HCT116 (cell line): ENCODE measurements around the gene PRLR. TPM values are rescaled to one million over a fixed set of nuclear protein-coding genes. Genes with fewer than 3 reads are reported as not detected.

Experiments used
- ATAC-seq: fragments of 200-7000 bp; cut with Tn5 transposase; 2 replicates; pipeline ENCODE4 v1.9.1; 2020; ENCODE audit warnings: mild to moderate bottlenecking, moderate library complexity
- BruUV-seq: library from RNA; stranded (reverse); fragments of 400-500 nt; replicated peaks from 2 replicates; lab custom pipeline; 2021; lab: Mats Ljungman, UMichigan
- CTCF ChIA-PET: fragments of 300-600 bp; sonication (Branson Sonifier 250); formaldehyde crosslinking; loops from one replicate; lab custom pipeline; 2021; ENCODE audit warnings: antibody characterized with exemption; lab: Charles Lee
- POLR2A ChIA-PET: fragments of 300-600, 350-600 bp; sonication (Branson Sonifier 250); formaldehyde crosslinking; loops from one replicate; lab custom pipeline; 2021; ENCODE audit warnings: antibody characterized with exemption; lab: Charles Lee
- RAD21 ChIA-PET, 2 experiments: fragments of 300-600 bp; sonication (Branson Sonifier 250); formaldehyde crosslinking; loops; one replicate each; lab custom pipeline; 2023; ENCODE audit warnings: low total read pairs in 2 of 2; ENCODE audit not compliant: uncharacterized antibody in 2 of 2, unreplicated experiment in 2 of 2, low non-redundant PET in 1 of 2; lab: Charles Lee
- DNase-seq: peaks from one replicate; pipeline ENCODE4 v3.0.0-alpha.2; 2010; ENCODE audit warnings: low read depth, low spot score
- H2AFZ ChIP-seq: fragments of 200-600 bp; shearing (Covaris generic), sonication (generic); 2 replicates; pipeline ENCODE4 v1.6.1; 2017; ENCODE audit warnings: low read depth, mixed run types, mixed read lengths, antibody characterized with exemption, low read length; ENCODE audit not compliant: poor library complexity, severe bottlenecking
- H3K27ac ChIP-seq: 2 replicates; pipeline ENCODE4 v1.5.1; 2012; ENCODE audit warnings: low read depth, low read length
- H3K27me3 ChIP-seq: fragments of 200-600 bp; sonication (generic); 2 replicates; pipeline ENCODE4 v1.6.1; 2016; ENCODE audit warnings: mixed run types, low read length, mixed read lengths; ENCODE audit not compliant: insufficient read depth
- H3K36me3 ChIP-seq, 2 experiments: fragments of 200-500 bp in 1 of 2; fragments of 200-600 bp in 1 of 2; sonication (Bioruptor generic) in 1 of 2; sonication (generic) in 1 of 2; 2 replicates each; pipeline versions ENCODE4 v1.5.1 to v1.6.1; 2014 to 2016; ENCODE audit warnings: low read length in 2 of 2, inconsistent platforms in 1 of 2, mixed read lengths in 1 of 2, mixed run types in 1 of 2; ENCODE audit not compliant: insufficient read depth in 2 of 2, control insufficient read depth in 1 of 2
- H3K4me1 ChIP-seq, 2 experiments: fragments of 200-600 bp in 1 of 2; sonication (generic) in 1 of 2; 2 replicates each; pipeline versions ENCODE4 v1.5.1 to v1.6.1; 2012 to 2017; ENCODE audit warnings: low read length in 2 of 2, inconsistent platforms in 1 of 2, mild to moderate bottlenecking in 1 of 2, mixed read lengths in 1 of 2, mixed run types in 1 of 2, moderate library complexity in 1 of 2; ENCODE audit not compliant: insufficient read depth in 2 of 2, control insufficient read depth in 1 of 2
- H3K4me2 ChIP-seq: fragments of 200-600 bp; sonication (generic); 2 replicates; pipeline ENCODE4 v1.6.1; 2017; ENCODE audit warnings: mixed run types, low read length, mixed read lengths
- H3K4me3 ChIP-seq, 2 experiments: fragments of 200-600 bp in 1 of 2; sonication (generic) in 1 of 2; replicated peaks in 1 of 2; 2 replicates each; pipeline ENCODE4 v1.5.1; 2011 to 2016; ENCODE audit warnings: low read length in 2 of 2, control low read depth in 1 of 2, low read depth in 1 of 2, mild to moderate bottlenecking in 1 of 2, mixed read lengths in 1 of 2, mixed run types in 1 of 2
- H3K79me2 ChIP-seq: fragments of 200-600 bp; sonication (generic); 2 replicates; pipeline ENCODE4 v1.6.1; 2017; ENCODE audit warnings: mild to moderate bottlenecking, mixed run types, low read length, moderate library complexity, mixed read lengths; ENCODE audit not compliant: insufficient read depth
- H3K9ac ChIP-seq: fragments of 200-600 bp; sonication (generic); 2 replicates; pipeline ENCODE4 v1.6.1; 2016; ENCODE audit warnings: low read length, mixed read lengths
- H3K9me2 ChIP-seq: fragments of 200-600 bp; sonication (generic), shearing (Covaris generic); 2 replicates; pipeline ENCODE4 v1.6.1; 2017; ENCODE audit warnings: mixed run types, mild to moderate bottlenecking, moderate library complexity; ENCODE audit not compliant: insufficient read depth
- H3K9me3 ChIP-seq, 2 experiments: fragments of 200-500 bp in 1 of 2; fragments of 200-600 bp in 1 of 2; sonication (Bioruptor generic) in 1 of 2; sonication (generic) in 1 of 2; 2 replicates each; pipeline ENCODE4 v1.6.1; 2014 to 2017; ENCODE audit warnings: low read length in 2 of 2, mixed read lengths in 2 of 2, inconsistent platforms in 1 of 2, low read depth in 1 of 2, mild to moderate bottlenecking in 1 of 2, mixed run types in 1 of 2, moderate library complexity in 1 of 2; ENCODE audit not compliant: control insufficient read depth in 1 of 2, insufficient read depth in 1 of 2
- H4K20me1 ChIP-seq: fragments of 200-600 bp; sonication (generic), shearing (Covaris generic); 2 replicates; pipeline ENCODE4 v1.6.1; 2017; ENCODE audit warnings: mixed run types, mild to moderate bottlenecking, moderate library complexity; ENCODE audit not compliant: insufficient read depth
- CEBPB ChIP-seq: IDR thresholded peaks from 2 replicates; pipeline ENCODE4 v1.6.1; 2012; ENCODE audit warnings: low read depth
- EGR1 ChIP-seq: IDR thresholded peaks from 2 replicates; pipeline ENCODE4 v1.6.1; 2012; ENCODE audit warnings: low read depth
- ELF1 ChIP-seq: IDR thresholded peaks from 2 replicates; pipeline ENCODE4 v1.6.1; 2012; ENCODE audit warnings: low read depth, borderline replicate concordance
- EZH2 ChIP-seq: fragments of 200-600 bp; sonication (generic); IDR thresholded peaks from 2 replicates; pipeline ENCODE4 v1.6.1; 2017; ENCODE audit warnings: antibody characterized with exemption, mixed run types
- EZH2phosphoT487 ChIP-seq: fragments of 200-600 bp; IDR thresholded peaks from 2 replicates; pipeline ENCODE4 v1.6.1; 2018; ENCODE audit warnings: antibody characterized with exemption, borderline replicate concordance
- FOSL1 ChIP-seq: IDR thresholded peaks from 2 replicates; pipeline ENCODE4 v1.6.1; 2012; ENCODE audit warnings: low read depth
- POLR2A ChIP-seq: IDR thresholded peaks from 2 replicates; pipeline ENCODE4 v1.7.0; 2011; ENCODE audit warnings: borderline replicate concordance; ENCODE audit not compliant: insufficient read depth, insufficient read length; ENCODE audit errors: extremely low read depth
- POLR2AphosphoS5 ChIP-seq: IDR thresholded peaks from 2 replicates; pipeline ENCODE4 v1.6.1; 2011; ENCODE audit warnings: mild to moderate bottlenecking, low read depth, low read length, moderate library complexity
- REST ChIP-seq: IDR thresholded peaks from 2 replicates; pipeline ENCODE4 v1.6.1; 2012; ENCODE audit warnings: low read depth
- SIN3A ChIP-seq: IDR thresholded peaks from 2 replicates; pipeline ENCODE4 v1.6.1; 2012; ENCODE audit warnings: low read depth
- SP1 ChIP-seq: IDR thresholded peaks from 2 replicates; pipeline ENCODE4 v1.6.1; 2012; ENCODE audit warnings: low read depth
- SRF ChIP-seq: IDR thresholded peaks from 2 replicates; pipeline ENCODE4 v1.6.1; 2012; ENCODE audit warnings: low read depth
- TCF7L2 ChIP-seq: IDR thresholded peaks from 2 replicates; pipeline ENCODE4 v1.7.0; 2011; ENCODE audit warnings: borderline replicate concordance, inconsistent platforms; ENCODE audit not compliant: insufficient read depth, insufficient read length; ENCODE audit errors: extremely low read depth
- YY1 ChIP-seq: IDR thresholded peaks from 2 replicates; pipeline ENCODE4 v1.6.1; 2011; ENCODE audit warnings: low read length, low read depth, moderate library complexity, mild to moderate bottlenecking; ENCODE audit not compliant: insufficient replicate concordance; ENCODE audit errors: extremely low read depth
- ZFX ChIP-seq: fragments of 450-650 bp; IDR thresholded peaks from 2 replicates; pipeline ENCODE4 v1.6.1; 2017
- intact Hi-C: fragments of 100-400 bp; cut with micrococcal nuclease; formaldehyde crosslinking; loops from 2 replicates; pipeline ENCODE4 v1.10.0; 2022
- total RNA-seq: library from RNA; stranded (reverse); gene quantifications from one replicate; pipeline ENCODE4 v1.2.1, GENCODE V29; 2021; ENCODE audit not compliant: unreplicated experiment
- TF ChIP-seq, protein P1 (sequence below), 3 experiments: fragments of 200-600 bp in 1 of 3; sonication (generic) in 1 of 3; IDR thresholded peaks in 2 of 3; conservative IDR thresholded peaks in 1 of 3; 2 replicates each; pipeline ENCODE4 v1.5.1; 2012 to 2017; ENCODE audit warnings: low read depth in 2 of 3, low read length in 2 of 3, antibody characterized with exemption in 1 of 3, borderline replicate concordance in 1 of 3, control low read depth in 1 of 3, mild to moderate bottlenecking in 1 of 3, mixed read lengths in 1 of 3, mixed run types in 1 of 3, moderate library complexity in 1 of 3; ENCODE audit not compliant: insufficient read depth in 1 of 3

PRLR gene
- total RNA-seq, 1 experiment from 2014 or later: 0.10 TPM

GRCh38 chr5:35177783-35178182 lies 52.5 kb downstream of the PRLR start (continued):
- TF ChIP-seq POLR2AphosphoS5 (no peak), SP1 (no peak)

DNA sequence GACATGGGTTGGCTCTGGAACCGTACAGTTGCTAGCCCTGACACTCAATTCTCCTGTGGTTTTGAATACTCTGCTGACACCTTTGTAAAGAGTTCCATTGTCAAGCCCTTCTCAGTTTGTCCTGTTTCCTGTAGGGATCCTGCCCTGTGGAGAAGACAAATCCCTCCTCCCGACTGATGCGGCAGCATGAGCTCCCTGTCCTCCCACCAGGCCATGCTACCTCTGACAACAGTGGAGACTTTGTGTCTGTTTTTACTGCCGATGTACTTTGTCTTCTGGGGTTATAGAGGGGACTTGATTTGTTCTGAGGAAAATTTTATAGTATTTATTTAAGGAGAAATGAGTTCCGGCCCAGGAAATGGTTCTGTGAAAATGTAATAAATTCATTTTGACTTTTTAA lies 57.8 kb downstream of the PRLR start:
- Histone ChIP-seq H3K4me1 (no peaks in the 10 kb centered on the region), H3K9me3 (no peaks in the 10 kb centered on the region), H3K27ac (no peak overlapping the region), H2AFZ (no peak overlapping the region)
- ChIA-PET POLR2A (no interaction called here), CTCF (no interaction called here), RAD21 (no interaction called here)
- no peak for DNase-seq
- intact Hi-C loops: no loop called here
- ATAC-seq: no peak
- TF ChIP-seq ZFX: no peak
- TF ChIP-seq, all 23 proteins: peak for 0
- Histone ChIP-seq H3K9ac (no peak overlapping the region), H3K9me2 (no peaks in the 10 kb centered on the region), H3K4me2 (no peak overlapping the region), H3K4me3 (no peak overlapping the region), H3K27me3 (no peaks in the 10 kb centered on the region), H3K36me3 (no peaks in the 10 kb centered on the region), H4K20me1 (no peaks in the 10 kb centered on the region), H3K79me2 (no peaks in the 10 kb centered on the region)
- no TSS peak for BruUV-seq

DNA sequence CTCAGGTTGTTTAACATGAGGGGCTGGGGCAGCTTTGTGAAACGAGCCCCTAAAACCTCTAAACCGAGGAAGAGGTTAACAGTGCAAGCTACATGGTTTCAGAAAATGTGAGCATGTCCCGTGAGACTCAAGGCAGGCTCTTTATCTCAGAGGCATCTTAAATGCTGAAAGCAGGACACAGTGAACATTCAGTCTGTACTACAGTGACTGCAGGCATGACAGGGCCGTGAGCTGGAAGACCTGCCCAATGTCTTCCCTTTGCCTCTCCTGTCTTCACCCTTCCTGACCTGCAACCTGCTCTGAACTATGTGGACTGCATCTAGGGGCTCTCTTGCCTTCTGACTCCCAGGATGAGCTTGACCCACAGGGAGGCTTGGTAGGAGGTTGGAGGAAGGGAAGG lies 58.3 kb downstream of the PRLR start:
- no peak overlapping the region for H2AFZ ChIP-seq
- H3K27ac ChIP-seq: no peak overlapping the region
- H3K4me3 ChIP-seq: no peak overlapping the region
- H3K79me2 ChIP-seq: no peaks in the 10 kb centered on the region
- ChIA-PET POLR2A (no interaction called here), RAD21 (no interaction called here), CTCF (no interaction called here)
- ATAC-seq (no peak), DNase-seq (no peak)
- intact Hi-C loops: no loop called here
- no peak overlapping the region for H3K9ac ChIP-seq
- H3K9me3 ChIP-seq: no peaks in the 10 kb centered on the region
- no peaks in the 10 kb centered on the region for H3K27me3 ChIP-seq
- BruUV-seq: no TSS peak
- no peaks in the 10 kb centered on the region for H4K20me1 ChIP-seq
- no peaks in the 10 kb centered on the region for H3K4me1 ChIP-seq
- H3K9me2 ChIP-seq: no peaks in the 10 kb centered on the region
- no peaks in the 10 kb centered on the region for H3K36me3 ChIP-seq
- H3K4me2 ChIP-seq: no peak overlapping the region
- no peak for TF ChIP-seq EZH2
- no peak for TF ChIP-seq REST
- no peak for TF ChIP-seq CEBPB
- no peak for TF ChIP-seq EGR1
- TF ChIP-seq SIN3A: no peak
- TF ChIP-seq POLR2AphosphoS5: no peak
- TF ChIP-seq SRF: no peak
- TF ChIP-seq FOSL1: no peak
- TF ChIP-seq TCF7L2: no peak
- TF ChIP-seq EZH2phosphoT487: no peak
- TF ChIP-seq, protein P1, sequence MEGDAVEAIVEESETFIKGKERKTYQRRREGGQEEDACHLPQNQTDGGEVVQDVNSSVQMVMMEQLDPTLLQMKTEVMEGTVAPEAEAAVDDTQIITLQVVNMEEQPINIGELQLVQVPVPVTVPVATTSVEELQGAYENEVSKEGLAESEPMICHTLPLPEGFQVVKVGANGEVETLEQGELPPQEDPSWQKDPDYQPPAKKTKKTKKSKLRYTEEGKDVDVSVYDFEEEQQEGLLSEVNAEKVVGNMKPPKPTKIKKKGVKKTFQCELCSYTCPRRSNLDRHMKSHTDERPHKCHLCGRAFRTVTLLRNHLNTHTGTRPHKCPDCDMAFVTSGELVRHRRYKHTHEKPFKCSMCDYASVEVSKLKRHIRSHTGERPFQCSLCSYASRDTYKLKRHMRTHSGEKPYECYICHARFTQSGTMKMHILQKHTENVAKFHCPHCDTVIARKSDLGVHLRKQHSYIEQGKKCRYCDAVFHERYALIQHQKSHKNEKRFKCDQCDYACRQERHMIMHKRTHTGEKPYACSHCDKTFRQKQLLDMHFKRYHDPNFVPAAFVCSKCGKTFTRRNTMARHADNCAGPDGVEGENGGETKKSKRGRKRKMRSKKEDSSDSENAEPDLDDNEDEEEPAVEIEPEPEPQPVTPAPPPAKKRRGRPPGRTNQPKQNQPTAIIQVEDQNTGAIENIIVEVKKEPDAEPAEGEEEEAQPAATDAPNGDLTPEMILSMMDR (IDR thresholded peaks at IDR 0.05 in 2 of 3, conservative IDR thresholded peaks at IDR 0.05 in 1 of 3; ENCODE audit: borderline replicate concordance in 1 of 3, insufficient read depth in 1 of 3, low read depth in 2 of 3, low read length in 2 of 3): no peak
- no peak for TF ChIP-seq POLR2A
- no peak for TF ChIP-seq ELF1
- no peak for TF ChIP-seq YY1
